ENCODE data around the gene MBNL1. TPM values are rescaled to one million over a fixed set of nuclear protein-coding genes. Genes with fewer than 3 reads are reported as not detected.
"Not testable (repeated sequence)": the region's sequence is repeated elsewhere in the genome, so short reads cannot be mapped to it uniquely, and the experiment has no call there.

The MBNL1 gene
- total RNA-seq, 1 donor from 2014 or later = 311 TPM

- H3K27ac ChIP-seq = peak overlapping the region; percentile 48
- H3K36me3 ChIP-seq = peaks cover 0 to 12% of the 10 kb centered on the region in 2 donors
- H3K9me3 ChIP-seq = peaks cover 7% of the 10 kb centered on the region
- no peak for DNase-seq (ENCODE audit: extremely low spot score in 2 of 2)
- intact Hi-C loops (cut with DNase I) = no loop called here
- no peak for TF ChIP-seq CTCF (IDR thresholded peaks at IDR 0.05)
- no peak for TF ChIP-seq POLR2AphosphoS5 (IDR thresholded peaks at IDR 0.05; ENCODE audit: insufficient read depth in 1 of 2, low read depth in 1 of 2)
- no peak for TF ChIP-seq POLR2A (IDR thresholded peaks at IDR 0.05)
- no peak overlapping the region for H3K4me3 ChIP-seq
- peaks cover 55% of the 10 kb centered on the region for H3K4me1 ChIP-seq
- no peaks in the 10 kb centered on the region for H3K27me3 ChIP-seq
These were observed 161.7 kb downstream of the MBNL1 start for GRCh38 chr3:152430223-152431002.

GRCh38 chr3:152434142-152434541, 165.4 kb downstream of the MBNL1 start:
- H3K36me3 ChIP-seq = peaks cover 0 to 12% of the 10 kb centered on the region in 2 donors
- H3K4me1 ChIP-seq = peaks cover 67% of the 10 kb centered on the region
- no peaks in the 10 kb centered on the region for H3K27me3 ChIP-seq
- TF ChIP-seq POLR2AphosphoS5 (IDR thresholded peaks at IDR 0.05; ENCODE audit: insufficient read depth in 1 of 2, low read depth in 1 of 2) (no peak), POLR2A (IDR thresholded peaks at IDR 0.05) (no peak), CTCF (IDR thresholded peaks at IDR 0.05) (no peak)
- H3K4me3 ChIP-seq = no peak overlapping the region
- H3K27ac ChIP-seq = no peak overlapping the region
- DNase-seq (ENCODE audit: extremely low spot score in 2 of 2) = no peak
- intact Hi-C loops (cut with DNase I) = no loop called here
- peaks cover 7% of the 10 kb centered on the region for H3K9me3 ChIP-seq

- Histone ChIP-seq H3K4me1 (peaks cover 56% of the 10 kb centered on the region), H3K36me3 (peaks cover 0 to 12% of the 10 kb centered on the region in 2 donors)
- DNase-seq (ENCODE audit: extremely low spot score in 2 of 2); H3K9me3 ChIP-seq; intact Hi-C loops (cut with DNase I); H3K27ac ChIP-seq; H3K4me3 ChIP-seq; H3K27me3 ChIP-seq: not testable (repeated sequence)
These were observed 166.5 kb downstream of the MBNL1 start for GRCh38 chr3:152435210-152435609.

GRCh38 chr3:152436707-152437590, 168.2 kb downstream of the MBNL1 start:
- intact Hi-C loops (cut with DNase I) = no loop called here
- peak overlapping the region; percentile 23 for H3K27ac ChIP-seq
- H3K4me1 ChIP-seq = peaks cover 44% of the 10 kb centered on the region
- peaks cover 7% of the 10 kb centered on the region for H3K9me3 ChIP-seq
- H3K36me3 ChIP-seq = peaks cover 0 to 12% of the 10 kb centered on the region in 2 donors
- DNase-seq (ENCODE audit: extremely low spot score in 2 of 2) = no peak
- H3K4me3 ChIP-seq = no peak overlapping the region
- TF ChIP-seq POLR2A (IDR thresholded peaks at IDR 0.05) = no peak
- no peak for TF ChIP-seq POLR2AphosphoS5 (IDR thresholded peaks at IDR 0.05; ENCODE audit: insufficient read depth in 1 of 2, low read depth in 1 of 2)
- TF ChIP-seq CTCF (IDR thresholded peaks at IDR 0.05) = no peak
- no peaks in the 10 kb centered on the region for H3K27me3 ChIP-seq

- H3K27me3 ChIP-seq = no peaks in the 10 kb centered on the region
- H3K36me3 ChIP-seq = peaks cover 0 to 6% of the 10 kb centered on the region in 2 donors
- DNase-seq (ENCODE audit: extremely low spot score in 2 of 2) = no peak
- no peak for TF ChIP-seq POLR2AphosphoS5 (IDR thresholded peaks at IDR 0.05; ENCODE audit: insufficient read depth in 1 of 2, low read depth in 1 of 2)
- TF ChIP-seq CTCF (IDR thresholded peaks at IDR 0.05) = no peak
- no peak for TF ChIP-seq POLR2A (IDR thresholded peaks at IDR 0.05)
- peak overlapping the region; percentile 41 for H3K27ac ChIP-seq
- no peak overlapping the region for H3K4me3 ChIP-seq
- intact Hi-C loops (cut with DNase I) = no loop called here
- peaks cover 7% of the 10 kb centered on the region for H3K9me3 ChIP-seq
- H3K4me1 ChIP-seq = peaks cover 42% of the 10 kb centered on the region
These were observed 169.5 kb downstream of the MBNL1 start for GRCh38 chr3:152438181-152438580.

Data from vagina (tissue), 2 donors.